NCI-H2107 treated with DMSO at 0.1 percent for 48 hours (cell line): Measurements from ENCODE around the gene TTC33.

Experiments
- DNase-seq: peaks from one replicate; lab custom pipeline; 2025; ENCODE audit not compliant: unreplicated experiment; lab: John Stamatoyannopoulos, UW

The TTC33 gene

DNA sequence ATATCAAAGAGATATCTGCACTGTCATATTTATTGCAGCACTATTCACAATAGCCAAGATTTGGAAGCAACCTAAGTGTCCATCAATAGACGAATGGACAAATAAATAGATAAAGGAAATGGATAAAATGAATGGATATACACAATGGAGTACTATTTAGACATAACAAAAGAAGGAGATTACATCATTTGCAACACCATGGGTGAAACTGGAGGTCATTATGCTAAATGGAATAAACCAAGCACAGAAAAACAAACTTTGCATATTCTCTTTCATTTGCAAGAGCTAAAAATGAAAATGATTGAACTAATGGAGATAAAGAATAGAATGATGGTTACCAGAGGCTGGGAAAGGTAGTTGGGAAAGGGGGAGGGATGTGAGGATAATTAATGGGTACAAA, 231.1 kb downstream of the TTC33 start:
- DNase-seq: no peak

DNA sequence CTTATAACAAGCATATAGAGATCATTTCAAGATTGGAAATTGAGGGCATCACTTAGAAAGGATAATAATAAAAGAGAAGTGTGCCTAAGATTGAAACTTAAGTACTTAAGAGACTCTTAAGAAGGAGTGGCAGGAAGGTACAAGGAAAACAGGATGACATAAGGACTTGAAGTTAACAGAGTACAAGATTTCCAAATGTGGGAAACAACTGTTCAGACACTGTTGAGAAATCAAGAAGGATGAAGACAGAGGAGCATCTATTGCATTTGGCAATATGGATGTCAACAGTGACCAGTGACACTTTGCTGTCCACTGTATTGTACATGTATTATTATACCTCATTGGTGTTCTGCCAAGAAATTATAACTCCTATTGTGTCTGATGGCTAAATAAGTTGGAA, 233.8 kb downstream of the TTC33 start:
- DNase-seq: no peak

DNA sequence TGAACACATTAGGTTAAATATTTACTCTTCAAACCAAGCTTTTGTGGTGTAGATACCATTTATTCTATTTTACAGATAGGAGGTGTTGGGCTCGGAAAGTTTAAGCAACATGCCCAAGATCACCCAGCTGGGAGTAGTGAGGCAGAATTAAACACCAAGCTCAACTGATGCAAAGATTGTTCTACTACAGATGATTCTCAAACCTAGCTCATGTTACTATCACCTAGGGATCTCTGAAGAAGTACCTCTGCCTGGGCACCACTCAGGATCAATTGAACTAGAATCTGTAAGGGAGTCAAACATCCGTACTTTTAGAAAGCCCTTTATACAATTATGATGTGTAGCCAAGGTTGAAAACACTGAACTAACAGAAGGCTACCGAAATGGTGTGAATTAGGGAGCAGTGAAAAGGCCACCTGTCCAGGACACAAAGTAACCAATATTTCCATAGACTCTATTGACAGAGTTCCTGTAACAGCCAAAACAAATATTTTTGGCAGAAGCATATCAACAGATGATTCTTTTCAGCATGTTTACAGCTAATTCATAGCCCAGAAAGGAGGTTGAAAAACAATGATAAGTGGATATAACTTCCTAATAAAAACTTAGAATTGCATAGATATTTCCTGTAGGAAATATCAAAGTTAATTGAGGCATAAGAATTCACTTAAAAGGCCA, 234.5 kb downstream of the TTC33 start:
- no peak for DNase-seq

DNA sequence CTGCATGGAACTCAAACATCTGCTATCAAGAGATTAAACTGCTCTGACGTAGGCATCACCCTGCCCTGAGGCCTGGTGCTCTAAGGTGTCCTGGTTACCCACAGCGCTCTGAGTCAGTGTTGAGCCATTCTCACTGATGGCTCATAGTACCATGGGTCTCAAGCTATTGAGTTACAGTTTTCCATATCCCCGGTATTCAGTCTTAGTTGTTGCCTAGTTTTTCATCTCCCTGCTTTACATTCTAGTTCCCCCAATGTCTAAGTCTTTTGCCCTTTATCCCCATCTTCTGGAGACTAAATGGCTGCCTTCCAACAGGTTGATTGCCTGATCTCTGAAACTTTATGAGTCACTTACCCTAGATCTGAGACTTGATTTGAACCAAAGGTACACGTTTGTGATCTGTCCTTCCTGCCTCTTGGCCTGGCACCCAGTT, 237.3 kb downstream of the TTC33 start:
- DNase-seq: no peak

DNA sequence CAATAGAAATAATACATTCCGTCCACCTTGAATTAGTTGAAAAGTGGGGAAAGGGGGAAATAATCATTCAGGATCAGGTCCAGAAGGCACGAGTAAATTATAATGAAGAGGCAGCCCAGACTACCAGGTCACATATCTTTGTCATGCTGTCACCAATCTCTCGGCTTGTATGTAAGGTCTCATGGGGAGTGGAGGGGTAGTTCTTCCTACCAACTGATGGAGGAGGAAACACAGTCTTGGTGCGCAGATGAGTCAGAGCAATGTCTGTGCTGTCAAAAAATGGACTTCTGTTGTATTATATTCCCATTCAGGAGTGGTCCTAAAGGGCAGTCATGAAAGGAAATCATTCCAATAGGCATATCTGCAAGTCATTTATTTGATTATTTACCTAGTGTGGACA, 240.3 kb downstream of the TTC33 start:
- DNase-seq: no peak

DNA sequence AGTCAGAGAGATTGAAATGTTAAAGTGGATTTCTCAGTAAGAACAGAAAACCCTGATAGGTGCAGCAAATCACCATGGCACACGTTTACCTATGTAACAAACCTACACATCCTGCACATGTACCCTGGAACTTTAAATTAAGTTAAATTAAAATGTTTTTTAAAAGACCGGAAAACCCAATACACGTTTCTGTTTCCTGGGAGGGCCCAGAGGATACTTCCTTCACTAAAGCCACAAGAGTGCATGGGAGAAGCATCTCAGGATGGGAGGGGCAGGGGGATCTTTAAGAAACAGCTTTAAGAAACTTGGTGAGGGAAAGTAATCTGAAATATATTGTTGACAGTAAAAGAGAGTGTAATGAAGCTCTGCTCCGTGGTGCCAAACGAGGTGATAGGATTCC, 240.8 kb downstream of the TTC33 start:
- no peak for DNase-seq

DNA sequence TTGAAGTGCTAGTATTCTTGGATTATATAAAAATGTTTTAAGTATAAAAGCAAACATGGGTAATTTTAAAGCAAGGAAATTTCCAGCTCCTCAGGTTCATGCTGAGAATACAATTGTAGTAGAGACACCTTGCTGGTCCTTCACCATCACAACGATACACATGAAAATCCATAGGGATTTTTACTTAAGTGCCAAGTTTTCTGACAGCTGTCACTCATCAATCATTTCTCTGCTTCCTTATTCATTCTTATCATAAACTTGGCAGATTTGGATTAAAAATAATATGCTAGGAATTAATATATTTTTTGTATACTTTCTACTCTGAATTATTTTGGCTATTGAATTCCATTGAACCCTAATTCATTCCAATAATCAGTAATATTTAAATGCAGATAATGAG, 244.0 kb downstream of the TTC33 start:
- no peak for DNase-seq

DNA sequence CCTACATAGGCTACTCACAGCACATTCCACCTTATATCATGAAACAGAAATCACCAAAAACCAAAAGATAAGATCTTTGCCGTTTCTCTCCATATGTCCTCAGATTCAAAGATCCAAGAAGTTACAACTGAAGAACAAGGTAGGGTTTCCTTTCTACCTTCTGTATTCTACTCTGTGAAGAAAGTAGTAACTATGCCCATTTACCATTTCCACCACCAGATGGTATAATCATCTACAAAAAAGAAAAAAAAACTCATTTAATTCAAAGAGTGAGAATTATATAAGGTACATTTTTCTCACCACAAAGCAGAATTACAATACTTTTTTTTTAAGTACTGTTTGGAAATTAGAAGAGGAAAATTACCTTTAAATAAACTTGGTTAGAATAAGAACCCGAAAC, 248.7 kb downstream of the TTC33 start:
- no peak for DNase-seq

DNA sequence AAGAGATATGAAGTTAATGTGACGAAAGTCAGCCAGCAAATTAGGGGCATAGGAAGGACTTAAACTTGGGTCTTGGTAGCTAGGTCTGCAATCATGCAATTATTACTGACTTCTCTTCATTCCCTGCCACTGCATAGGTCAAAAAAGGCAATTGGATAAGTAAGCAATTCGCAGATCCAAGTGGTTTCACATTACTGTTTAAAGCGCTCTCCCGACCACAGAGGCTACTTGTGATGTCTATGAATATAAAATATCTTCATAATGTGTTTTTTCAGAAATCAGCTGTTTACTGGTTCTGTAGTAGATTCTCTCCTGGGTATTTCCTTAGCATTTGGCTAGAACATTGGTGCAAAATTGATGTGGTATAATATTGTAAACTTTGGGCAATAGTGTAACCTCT, 250.7 kb downstream of the TTC33 start:
- no peak for DNase-seq

DNA sequence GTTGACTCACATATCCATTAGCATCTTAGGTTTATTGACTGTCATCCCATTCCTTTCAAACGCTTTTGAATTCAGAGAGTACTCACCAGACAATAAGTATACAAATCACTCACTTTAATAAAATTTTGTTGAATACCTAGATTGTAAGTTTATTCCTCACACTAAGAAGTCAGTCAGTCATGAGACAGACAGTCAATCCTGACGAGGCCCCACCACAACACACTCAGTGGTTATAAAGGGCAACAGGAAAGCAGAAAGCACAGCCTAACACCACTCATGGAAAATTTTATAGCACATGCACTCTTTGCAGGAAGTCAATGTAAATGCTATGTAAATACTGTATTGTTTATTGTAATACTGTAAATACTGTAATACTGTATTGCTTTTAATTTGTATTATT, 252.3 kb downstream of the TTC33 start:
- no peak for DNase-seq

DNA sequence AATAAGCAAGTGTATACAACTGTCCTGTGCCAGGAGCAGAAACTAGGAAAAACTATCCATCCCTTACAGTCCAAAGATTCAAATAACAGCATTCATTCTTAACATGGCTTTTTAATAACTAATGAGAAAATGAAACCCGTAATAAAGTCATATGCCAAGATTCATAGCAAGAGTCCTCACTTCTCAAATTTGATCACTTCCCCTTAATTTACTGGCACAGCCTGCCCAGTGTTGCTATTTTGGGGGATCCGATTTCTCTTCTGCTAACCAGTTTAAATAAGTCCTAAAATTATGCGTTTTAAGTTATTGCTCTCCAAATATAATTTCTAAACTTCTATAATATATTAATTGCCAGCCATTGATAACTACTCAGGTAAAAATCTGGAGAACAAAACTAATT, 253.0 kb downstream of the TTC33 start:
- DNase-seq: no peak

DNA sequence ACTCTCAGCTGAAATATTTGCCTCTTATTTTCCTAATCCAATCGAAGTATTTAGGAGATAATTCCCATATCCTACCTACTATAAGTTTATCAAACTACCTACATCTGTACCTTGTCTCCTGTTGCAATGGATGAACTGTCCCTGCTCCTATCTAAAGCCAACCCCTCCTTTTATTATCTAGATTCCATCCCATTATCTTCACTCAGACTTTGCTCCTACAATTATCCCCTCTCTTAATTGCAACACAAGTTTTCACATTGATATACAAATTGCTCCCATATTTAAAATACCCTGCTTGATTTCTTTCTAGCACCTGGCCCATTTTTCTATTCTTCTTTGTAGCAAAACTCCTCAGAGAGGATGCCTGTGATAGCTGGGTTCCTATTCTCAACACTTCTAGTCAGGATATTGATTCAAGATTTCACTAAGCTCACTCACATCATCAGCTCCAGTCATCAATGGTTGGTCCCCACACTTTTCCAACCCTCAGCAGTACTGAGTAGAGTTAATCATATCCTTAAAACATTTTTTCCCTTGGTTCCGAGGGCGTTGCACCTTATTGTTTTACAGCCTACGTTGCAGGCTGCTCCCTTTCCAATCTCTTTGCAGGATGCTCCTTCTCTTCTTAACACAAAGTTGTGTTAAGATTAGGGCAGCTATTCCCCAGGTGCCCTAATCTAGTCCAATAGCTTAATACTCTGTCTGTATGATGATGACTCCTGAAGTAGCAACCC, 253.9 kb downstream of the TTC33 start:
- no peak for DNase-seq

DNA sequence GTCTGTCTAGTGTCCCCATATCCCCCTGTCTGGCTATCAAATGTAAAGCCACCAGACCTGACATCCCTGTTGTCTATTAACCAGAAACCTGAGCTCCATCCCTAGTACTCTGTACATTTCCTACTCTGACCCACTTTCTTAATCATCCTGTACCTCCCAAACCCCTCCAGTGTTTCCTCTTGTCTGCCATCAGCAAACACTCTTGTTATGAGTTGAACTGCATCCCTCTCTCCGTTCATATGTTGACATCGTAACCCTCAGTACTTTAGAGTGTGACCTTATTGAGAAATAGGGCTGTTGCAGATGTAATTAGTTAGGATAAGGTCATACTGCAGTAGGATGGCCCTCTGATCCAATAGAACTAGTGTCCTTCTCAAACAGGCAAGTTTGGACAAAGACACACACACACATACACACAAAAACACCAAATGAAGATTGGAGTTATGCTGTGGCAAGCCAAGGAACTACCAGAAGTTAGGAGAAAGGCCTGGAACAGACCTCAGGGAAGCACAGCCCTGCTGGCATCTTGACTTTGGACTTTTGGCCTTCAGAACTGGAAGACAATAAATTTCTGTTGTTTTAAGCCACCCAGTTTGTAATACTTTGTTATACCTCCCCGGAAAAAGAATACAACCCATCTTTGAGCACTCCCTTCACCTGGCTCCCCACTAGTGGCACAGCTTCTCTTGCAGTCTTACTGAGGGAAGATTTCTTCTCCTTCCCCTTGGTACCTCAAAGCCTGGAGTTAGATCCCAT, 256.1 kb downstream of the TTC33 start:
- no peak for DNase-seq

DNA sequence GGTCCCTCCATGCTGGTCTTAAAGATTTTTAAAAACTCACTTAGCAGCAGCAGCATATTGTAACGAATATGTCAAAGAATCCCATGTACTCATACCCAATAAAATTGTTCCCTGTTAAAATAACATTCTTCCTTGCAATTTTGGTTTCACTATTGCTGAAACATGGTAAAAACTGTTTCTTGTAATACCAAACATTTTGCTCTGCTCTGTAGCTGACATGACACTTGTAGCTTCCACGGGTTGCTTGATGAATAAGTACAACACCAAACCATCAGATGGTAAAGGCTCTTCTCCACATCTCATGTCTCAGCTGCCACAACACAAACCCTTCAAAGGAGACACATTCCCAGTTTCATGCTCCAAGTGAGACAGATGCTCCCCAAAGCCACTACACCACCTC, 256.8 kb downstream of the TTC33 start:
- DNase-seq: no peak

DNA sequence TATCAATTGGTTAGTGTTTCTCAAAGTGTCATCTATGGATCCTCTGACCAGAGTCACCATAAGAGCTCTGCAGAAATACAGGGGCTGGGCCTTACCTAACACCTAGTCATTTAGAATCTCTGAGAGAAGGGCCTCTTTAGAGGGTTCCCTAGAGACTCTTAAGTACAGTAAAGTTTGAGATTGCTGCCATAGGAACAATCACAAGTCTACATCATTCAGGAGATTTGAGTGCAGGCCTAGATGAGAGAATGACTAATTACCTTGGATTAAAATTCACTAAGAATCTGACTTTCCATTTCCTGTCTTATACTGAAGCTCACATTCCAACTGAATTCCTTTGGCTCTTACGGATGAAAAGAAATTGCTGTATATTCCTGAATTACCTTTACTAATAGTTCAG, 258.2 kb downstream of the TTC33 start:
- no peak for DNase-seq

DNA sequence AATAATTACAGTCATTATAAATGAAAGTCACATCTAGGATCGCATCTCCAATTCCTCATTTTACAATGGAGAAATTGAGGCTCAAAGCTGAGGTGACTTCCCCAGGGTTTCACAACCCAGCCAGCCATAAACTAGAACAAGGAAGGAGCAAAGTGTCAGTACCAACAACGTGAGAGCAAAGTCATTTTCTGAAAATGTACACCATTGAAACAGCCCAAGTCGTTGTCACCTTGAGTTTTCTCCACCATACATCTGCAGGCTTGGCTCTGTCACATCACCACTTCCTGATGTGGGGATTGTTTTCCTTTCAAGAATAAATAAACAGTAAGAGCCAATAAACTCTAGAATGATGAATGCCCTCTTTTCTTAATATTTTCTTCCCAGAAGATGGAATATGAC, 260.5 kb downstream of the TTC33 start:
- no peak for DNase-seq

DNA sequence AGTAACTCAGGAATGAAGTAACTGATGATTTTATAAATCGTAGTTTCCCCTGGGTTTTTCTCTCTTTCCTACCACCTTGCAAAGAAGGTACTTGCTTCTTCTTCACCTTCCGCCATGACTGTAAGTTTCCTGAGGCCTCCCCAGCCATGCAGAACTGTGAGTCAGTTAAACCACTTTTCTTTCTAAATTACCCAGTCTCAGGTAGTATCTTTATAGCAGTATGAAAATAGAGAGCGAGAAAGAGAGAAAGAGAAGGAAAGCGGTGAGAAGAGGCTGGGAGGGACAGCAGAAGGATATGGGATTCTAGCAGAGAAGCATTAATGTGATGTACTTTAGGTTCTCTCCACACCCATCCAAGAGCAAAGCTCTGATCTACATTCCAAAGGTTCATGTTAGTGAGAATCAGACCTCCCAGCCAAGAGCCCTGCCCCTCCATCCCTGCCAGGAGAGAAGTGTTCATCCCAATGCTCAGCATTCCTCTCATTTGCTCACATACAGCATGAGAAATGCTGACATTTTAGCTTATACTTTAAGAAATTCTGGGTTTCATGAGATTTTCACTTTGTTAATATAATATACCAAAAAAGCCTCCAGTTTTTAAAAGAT, 261.0 kb downstream of the TTC33 start:
- no peak for DNase-seq

DNA sequence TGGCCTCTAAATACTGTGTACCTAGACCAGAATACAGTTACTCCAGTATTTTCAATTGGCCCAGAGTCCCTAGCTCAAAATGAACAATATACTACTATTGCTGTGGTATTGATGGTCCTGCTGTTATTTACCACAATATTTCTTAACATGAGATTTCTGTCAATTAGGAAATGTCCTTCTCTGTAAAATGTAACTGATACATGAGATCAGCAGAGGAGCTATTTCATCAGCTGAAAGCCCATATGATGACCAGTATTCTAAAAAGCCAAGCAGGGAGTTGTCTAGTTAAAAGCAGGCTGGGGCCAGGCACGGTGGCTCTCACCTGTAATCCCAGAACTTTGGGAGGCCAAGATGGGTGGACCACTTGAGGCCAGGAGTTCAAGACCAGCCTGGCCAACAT, 263.7 kb downstream of the TTC33 start:
- no peak for DNase-seq

DNA sequence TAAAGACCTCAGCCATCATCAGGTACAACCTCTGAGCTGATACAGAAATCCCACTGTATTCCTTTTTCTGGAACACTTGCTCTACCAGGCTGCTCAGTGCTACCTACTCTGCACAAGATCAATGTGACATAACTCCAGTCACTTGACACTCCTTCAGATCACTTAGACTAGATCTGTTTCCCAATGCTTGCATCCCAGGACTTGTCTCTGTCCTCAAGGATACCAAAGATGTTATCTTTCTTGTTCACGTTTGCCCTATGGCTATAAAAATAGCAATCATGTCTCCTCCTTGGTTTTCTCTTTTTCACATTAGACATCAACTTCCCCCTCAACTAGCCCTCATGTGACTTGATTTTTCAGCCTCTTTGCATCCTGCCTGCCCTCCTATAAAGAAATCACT, 264.1 kb downstream of the TTC33 start:
- no peak for DNase-seq

DNA sequence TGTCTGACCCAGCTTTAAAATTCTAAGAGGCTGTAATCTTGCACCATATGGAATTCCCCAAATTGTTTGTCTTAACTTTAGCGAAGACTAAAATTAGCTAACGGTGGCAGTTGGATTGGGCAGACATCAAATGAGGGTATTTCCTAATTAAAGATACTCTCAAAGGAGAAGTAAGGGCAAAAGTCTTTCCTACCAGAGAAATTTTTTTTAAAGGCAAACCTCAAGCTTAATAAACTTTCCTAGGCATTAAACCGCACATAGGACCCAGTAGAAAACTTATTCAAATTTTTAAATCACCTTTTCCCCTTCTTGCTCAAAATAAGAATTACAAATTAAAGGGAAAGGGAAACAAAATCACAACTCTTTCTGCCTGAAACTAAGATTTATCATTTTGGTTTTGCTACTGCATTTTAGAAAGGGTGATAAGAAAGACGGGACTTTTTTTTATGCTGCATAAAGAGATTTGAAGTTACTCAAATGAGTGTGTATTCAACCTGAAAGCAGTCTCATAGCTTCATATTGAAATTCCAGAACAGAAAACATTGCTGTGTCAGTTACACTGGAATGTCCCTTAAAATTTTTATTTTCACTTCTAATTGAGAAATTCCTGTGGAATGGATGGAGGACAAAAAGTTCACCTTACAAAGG, 265.2 kb downstream of the TTC33 start:
- no peak for DNase-seq

DNA sequence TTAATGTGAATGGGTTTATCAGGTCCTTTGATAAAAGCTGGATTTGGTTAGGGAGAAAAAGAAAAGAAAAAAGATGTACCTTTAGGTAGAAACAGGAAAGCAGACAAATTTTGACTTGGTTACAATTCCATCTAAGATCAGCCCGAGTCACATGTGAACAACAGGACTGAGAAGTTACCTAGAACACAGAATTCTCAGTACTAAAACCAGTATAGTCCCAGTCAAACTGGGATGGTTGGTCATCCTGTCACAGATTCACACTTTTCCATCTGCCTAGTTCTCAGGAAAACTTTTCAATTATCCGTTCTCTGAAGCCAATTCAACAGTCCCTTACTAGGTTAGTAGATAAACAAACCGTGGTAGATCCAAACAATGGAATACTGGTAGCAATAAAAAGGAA, 266.3 kb downstream of the TTC33 start:
- no peak for DNase-seq
